ENCODE results near the gene MOGAT2.

MOGAT2 gene

DNA sequence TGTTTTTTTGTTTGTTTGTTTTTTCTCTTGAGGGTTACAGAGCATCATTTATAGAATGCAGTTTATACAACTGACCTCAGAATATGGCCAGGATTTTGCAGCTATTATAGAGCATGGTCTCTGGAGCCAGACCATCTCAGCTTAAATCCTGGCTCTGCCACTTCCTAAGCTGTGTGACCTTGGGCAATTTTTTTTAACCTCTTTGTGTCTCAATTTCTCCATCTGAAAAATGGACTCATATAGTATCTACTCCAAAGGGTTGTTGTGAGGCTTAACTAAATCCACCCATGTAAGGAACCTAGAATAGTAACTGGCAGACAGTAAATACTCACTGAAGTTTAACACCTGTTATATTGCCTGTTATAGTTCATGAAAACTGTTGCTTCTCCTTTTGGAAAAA lies 42.6 kb downstream of the MOGAT2 start:
- DNase-seq = no peak

DNA sequence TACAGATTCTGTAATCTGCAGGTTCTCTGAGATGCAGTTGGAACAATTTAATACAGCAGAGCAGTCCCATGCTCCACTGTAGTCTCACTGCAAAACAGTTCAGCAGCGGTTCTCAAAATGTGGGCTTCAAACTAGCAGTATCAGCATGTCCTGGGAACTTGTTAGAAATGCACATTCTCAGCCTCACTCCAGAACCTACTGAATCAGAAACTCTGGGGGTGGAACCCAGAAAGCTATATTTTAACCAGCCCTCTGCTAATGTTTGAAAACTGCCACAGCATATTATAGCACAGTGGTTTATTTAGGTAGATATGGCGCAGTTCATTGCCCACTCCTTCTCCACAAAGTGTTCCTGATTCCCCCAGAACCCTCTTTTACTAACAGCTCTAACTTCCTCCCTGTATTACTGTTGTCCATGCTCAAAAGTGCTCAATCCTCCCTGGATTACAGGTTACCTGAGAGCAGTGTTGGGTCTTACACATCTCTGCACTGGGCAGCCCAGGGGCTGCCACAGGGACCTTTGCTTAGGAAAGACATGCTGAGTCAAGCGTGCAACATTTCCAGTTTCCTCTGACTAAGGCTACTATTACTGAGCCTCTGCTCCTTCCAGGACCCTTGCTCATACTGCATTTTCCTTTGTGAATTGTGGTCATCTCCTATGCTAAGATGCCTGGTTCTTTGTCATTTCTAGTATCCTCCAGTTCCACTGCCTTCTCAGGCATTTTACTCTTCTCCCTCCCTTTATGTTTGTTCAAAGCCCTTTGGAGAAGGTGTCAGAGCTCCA lies 43.3 kb downstream of the MOGAT2 start:
- DNase-seq = no peak

DNA sequence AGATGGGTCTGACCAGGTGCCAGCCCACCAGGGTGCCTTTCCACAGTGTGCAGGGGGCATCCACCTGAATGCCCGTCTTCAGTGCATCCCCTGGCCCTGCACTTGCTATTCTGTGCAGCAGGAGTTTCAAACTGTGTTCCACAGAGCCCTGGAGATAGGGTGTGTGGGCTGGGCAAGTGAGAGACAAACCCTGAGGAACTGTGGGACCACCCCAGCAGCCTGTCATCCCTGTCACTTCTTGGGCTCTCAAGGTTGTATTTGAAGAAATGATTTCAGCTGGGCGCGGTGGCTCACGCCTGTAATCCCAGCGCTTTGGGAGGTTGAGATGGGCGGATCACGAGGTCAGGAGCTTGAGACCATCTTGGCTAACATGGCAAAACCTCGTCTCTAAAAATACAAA lies 44.5 kb downstream of the MOGAT2 start:
- no peak for DNase-seq

DNA sequence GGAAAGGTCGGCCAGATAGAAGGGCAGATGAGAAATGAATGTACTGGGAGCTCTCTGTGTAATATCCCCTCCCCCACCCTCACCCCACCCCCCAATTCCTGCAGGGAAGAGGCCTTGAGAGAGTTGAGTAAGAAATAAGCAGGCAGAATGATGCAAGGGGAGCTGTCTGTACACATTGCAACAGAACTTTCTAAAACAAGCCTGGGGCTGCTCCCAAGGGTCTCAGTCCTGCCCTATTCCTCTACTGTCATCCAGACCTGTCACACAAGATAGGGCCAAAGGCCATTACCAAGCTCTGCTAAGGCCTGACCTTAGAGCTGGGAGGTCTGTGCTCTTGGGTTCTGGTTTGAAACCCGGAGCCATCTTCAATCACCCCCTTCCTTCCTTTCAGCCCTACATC lies 45.2 kb downstream of the MOGAT2 start:
- no peak for DNase-seq

DNA sequence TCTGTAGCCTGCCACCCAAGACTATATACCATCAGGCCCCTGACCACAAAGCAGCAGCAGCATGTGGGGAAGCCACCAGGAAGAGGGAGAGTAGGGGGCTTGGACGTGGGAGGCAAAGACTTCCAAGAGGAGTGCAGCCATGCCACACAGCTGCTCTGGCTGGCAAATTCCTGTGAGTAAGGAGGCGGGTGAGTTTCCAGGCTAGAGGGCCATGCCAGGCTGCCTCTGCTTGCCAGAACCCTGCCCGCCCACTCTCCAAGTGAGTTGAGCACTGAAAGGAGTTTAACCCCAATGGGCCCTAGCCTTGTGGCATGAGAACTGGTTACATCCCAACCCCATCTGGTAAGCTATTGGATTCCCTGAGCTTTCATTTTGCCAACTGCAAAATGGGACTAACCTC lies 46.2 kb downstream of the MOGAT2 start:
- DNase-seq = no peak

DNA sequence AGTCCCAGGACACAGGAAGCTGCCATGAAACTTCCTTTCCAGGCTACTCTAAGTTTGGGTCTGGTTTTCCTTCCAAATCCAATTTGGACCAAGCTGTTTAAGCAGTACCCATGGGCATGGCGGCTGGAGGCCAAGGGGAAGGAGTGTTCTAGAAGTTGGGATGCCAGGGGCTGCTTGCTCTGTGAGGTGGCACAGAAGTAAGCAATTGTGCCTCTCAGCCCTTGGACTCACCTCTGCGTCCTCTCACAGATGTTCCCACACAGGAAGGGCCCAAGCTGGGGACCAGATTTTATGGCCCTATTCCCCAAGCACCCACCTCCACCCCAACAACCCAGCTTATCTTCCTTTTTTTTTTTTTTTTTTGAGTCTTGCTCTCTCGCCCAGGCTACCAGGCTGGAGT lies 47.5 kb downstream of the MOGAT2 start:
- DNase-seq = no peak

DNA sequence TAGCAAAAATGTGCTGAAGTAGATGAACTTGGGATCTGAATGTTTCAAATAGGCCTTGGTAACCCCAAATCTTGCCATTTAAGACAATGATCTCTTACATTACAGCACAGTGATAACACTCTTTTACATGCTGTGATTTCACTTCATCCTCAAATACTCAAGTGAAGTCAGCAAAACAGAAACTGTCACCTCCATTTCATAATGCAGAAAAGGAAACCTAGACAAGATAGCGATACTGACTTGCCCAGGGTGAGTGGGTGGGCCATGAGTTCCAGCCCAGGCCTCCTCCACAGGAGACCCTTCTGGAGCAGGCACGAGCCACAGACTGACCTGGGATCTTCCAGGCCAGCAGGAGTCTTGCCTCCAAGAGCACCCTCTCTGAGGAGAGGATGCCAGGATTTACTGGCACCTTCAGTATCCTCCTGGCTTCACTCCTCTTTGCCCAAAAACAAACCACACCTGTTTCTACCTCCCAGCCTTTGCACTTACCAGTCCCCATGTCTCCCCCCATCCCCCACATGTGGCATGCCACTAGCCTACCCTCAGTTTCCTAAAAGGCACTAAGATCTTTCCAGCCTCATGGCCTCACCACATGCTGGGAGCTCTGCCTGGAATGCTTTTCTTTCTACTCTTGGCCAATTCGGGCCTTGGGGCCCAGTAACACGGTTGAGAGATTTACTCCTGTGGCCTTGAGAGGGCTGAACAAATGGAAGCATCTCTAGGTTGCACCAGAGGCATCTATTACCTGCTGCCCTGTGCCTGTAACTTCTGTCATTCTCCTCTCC lies 49.0 kb downstream of the MOGAT2 start:
- DNase-seq = no peak

DNA sequence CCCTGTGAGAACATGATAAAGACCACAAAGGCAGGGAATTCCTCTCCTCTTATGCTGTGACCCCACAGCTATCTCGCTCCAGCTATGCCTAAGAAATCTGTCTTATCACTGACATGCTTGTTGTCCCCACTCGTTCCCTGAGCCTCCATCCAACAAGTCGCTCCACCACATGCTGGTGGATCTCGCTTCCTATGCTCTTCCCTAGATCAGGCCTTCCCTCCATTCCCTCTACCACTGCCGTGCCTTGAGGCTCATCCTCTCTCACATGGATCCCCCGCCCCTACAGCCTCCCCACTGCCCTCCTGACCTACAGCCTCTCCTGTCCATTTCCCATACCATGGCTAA lies 49.6 kb downstream of the MOGAT2 start:
- DNase-seq = no peak

DNA sequence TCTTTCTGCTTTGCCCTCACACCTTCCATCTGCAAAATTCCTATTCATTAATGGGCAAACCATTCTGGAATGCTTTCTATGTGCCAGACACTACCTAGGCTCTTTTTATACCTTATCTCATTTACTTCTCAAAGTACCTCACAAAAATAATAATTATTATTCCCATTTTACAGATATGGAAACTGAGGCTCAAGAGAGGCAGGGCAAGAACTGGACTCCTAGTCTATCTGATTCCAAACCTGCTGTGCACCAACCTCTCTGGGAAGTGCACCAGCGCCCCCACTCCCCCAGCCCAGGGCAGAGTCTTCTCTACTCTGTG lies 50.1 kb downstream of the MOGAT2 start:
- DNase-seq = no peak

DNA sequence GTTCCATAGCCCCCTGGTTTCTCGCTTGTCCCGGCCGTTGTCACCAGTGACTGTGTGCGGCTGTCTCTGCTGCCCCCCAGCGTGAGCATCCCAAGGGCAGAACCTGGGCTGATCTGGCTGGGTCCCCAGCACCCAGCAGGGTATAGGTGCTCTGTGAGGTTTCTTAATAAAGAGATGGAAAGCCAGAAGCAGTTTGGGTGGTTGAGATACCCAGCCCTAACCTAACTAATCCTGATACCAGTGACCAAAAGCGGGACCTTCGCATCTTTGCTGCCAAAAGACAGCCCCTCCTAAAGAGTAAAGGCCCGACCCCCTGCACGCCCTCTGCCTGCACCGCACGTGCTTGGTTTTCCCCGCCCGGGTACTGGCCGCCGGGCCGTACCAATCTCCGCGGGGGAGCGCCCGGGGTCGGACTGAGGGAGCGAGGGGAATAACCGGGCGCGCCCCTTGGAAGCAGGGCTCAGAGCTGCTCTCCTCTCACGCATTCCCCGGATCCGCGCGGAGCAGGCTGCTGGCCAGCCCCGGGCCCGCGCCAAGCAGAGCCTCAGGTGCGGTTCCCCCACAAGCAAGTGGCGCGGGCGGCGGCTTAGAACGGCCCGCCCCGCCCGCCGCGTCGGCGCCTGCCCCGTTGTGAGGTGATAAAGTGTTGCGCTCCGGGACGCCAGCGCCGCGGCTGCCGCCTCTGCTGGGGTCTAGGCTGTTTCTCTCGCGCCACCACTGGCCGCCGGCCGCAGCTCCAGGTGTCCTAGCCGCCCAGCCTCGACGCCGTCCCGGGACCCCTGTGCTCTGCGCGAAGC lies 50.7 kb downstream of the MOGAT2 start, which contains the start of gene DGAT2:
Gene DGAT2 (plus strand): TSS at position 667 of the 797 bp plus-strand sequence. CDS start 214 bp downstream, outside the sequence.
- peak; percentile 73 to 77 for DNase-seq

DNA sequence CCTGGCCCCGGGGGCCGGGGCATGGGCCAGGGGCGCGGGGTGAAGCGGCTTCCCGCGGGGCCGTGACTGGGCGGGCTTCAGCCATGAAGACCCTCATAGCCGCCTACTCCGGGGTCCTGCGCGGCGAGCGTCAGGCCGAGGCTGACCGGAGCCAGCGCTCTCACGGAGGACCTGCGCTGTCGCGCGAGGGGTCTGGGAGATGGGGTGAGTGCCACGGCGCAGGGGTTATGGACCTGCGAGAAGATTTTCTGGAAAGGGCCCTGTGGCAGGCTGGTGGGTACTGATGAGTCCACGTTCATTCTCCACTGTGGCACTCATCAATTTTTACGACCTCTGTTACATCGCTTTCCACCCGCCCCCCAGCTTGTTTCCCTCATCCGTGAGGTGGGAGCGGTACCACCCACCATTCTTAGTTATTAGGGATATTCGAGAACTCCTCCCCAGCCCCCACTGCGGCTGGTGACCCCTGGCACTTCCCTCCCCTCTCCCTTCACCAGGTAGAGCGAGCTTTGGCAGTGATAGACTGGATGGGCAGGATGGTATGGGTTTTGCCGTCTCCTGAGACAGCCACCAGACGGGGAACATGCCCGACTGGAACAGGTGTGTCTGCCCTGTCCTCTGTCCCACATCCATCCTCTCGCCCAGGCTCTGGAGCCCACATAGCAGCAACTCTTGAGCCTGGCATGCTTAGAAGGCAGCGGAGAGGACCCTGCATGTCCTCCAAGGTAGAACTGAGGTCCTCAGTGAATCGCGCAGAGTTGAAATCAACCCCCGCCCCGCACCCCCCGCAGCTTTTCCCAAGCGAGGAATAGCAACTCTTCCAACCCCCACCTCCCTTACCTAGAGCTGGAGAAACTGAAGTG lies 51.5 kb downstream of the MOGAT2 start:
- DNase-seq = no peak

DNA sequence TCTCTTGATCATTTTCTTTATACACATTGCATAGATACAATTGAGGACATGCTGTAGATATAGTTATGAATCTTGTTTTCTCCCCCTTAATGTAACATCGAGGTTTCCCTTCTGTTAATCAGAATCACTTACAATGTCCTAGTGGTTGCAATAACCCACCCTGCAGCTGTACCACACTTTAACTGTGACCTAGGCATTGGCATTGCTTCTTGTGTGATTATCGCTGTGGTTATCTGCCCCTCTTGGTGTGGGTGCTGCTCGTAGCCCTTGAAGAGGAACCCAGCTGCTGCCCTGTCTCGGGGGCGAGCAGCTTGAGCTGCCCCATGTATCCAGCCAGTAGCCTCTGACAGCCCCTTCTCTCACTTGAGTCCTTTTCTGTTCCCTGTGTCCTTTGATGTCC lies 52.5 kb downstream of the MOGAT2 start:
- DNase-seq = no peak

DNA sequence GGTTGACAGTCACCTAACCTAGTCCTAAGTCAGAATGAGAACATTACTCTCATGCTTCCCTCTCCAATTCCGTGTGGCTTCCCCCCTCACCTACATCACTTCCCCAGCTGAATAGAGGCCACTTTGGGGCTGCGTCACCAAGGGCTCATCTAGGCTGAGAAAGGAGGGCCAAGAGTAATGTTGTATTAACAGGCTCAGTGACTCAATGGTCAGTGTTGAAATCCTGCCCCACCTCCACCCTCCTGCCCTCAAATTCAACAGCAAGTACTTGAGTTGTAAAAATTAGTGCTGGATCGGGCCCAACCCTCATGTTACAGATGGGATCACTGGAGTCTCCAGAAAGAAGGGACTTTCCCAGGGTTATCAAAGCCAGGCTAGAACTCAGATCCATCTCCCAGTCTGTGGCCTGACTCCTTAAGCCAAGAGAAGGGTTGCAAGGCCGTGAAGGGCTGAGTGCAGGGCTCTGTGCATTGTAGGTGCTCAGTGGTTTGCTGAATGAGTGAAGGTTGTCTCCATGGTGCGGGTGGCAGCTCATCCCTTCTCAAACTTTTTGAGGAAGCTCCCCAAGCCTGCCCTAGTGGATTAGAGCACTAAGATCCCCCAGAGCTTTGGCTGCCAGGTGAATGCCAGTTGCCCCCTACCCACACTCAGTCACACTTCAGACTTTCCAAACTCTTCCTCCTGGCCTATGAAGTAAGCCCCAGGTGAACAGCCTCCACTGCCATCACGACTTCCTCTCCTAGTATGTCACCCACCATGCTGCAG lies 54.2 kb downstream of the MOGAT2 start:
- DNase-seq = peak in 1 of 2 donors; percentile 78

DNA sequence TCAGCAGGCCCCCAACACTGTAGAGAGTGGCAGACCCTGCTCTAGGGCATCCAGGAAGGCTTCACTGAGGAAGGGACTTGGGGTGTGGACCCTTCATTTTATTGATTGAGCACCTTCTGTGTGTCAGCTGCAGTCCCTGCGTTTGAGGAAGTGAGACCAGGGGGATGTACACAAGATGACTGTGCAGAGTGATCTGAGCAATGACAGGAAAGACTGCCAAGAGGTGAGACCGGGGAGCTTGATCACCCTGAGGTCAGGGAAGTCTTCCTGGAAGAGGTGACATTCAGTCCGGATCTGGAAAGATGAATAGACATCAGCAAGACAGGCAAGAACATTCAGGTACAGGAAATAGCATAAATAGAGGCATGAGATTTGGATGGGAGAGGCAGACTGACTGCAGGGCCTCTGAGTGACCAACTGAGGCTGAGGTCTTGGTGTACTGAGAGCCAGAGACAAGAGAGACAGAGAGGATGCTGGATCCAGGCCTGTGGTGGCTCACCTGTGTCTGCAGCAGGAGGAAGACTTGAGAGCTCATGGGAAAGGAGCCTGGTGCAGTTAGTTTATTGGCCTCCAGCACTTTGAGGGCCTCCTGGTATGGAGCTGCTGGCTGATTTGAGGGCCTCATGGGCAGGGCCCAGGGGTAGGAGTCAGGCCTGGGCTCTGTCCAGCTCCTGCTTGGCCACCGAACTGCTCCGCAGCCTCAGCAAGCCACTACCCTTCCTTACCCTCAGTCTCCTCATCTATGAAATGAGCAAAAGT lies 56.1 kb downstream of the MOGAT2 start:
- DNase-seq = peak in 1 of 2 donors; percentile 70

DNA sequence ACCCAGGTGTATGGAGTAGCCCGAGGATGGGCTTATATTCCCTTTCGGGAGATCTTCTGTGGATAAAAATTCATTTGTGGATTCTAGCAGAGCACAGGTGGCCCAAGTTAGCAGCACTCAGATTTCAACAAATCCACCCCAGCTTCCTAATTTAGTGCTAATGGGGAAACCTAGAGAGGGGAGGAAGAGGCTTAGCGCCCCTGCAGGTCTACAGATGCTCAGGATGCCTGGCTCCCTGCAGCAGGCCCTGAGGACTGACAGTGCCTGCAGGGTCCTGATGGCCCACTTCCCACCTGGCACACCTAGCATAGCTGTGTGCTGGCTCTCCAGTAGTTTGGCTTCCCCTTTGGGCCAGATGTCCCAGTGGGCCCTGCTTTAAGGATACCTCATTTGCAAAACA lies 57.4 kb downstream of the MOGAT2 start:
- no peak for DNase-seq

DNA sequence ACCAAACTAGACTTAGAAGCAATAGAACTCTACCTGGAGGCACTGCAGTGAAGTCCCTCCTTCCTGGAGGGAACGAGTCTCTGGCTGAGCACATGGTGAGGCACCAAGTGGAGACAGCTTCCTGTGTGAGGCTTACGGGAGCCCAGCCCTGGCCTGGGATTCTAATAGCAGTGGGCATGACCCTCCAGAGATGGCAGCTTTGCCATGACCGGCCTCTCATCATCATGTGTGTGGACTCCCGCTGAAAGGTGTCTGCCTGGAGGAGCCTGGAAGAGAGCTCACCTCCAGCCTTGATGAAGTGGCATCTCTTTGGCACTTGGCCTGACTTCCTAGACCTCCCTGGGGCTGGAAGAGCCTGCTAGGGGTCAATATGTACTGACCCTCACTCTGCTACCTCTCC lies 58.9 kb downstream of the MOGAT2 start:
- no peak for DNase-seq

DNA sequence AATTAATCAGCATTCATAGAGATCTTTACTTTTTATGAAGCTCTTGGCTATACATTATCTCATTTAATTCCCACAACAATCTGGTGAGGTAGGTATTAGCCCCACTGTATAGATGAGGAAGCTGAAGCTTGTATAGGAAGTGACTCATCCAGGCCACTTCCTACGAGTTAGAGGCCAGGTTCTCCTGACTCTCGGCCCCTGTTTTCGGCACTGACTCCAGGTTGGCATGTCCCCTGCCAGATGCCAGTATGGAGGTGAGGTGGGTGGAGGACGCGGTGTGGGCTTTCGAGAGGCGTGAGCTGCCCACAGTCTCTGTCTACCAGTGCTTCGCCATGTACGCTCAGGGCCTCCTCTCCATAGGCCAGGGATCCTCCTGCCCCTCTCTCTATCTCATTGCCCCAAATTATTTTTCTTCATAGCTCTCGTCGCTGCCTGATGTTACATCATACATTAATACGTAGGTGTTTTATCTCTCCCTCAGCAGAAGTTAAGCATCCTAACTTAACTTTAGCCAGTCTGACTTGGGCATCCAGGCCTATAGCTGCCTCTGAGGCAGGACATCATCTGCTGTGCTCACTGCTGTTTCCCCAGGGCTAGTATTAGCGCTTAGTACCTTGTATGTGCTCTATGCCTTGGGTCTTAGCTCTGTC lies 59.9 kb downstream of the MOGAT2 start:
- DNase-seq = peak in 1 of 2 donors; percentile 41

DNA sequence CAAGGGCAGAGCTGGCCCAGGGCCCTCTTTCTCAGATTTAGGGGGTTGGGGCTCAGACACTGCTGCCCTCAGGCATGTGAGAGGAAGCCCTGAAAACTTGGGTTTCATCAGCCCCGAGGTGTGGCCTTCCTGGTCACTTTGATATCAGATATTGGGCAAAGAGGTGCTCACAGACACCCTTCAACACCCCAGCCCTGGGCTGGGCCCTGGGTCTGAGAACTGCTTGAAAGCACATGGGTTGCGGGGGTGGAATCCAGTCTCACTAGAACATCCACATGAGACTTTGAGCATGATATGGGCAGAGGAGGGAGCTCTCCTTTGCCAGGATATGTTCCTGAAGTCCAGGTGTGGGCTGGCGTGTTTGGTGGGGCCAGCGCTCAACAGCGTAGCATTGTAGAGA lies 61.3 kb downstream of the MOGAT2 start:
- DNase-seq = no peak

DNA sequence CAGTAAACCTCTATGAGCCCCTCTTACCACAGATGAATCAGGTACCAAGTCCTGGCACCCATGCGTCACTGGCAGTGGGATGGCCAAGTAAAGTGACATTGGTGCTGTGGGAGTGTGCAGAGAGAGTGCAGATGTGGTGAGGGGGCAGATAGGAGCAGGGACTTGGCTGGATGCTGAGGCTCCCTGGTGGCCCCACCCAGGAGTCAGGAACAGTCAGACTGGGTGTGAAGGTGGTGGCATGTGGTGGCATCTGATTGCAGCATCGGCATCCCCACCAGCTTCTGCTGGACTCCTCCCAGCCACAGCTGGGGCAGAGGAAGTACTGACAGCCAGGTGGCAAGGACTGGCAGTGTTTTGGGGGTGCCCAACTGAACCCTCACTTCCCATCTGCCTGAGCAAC lies 62.3 kb downstream of the MOGAT2 start:
- DNase-seq = no peak

DNA sequence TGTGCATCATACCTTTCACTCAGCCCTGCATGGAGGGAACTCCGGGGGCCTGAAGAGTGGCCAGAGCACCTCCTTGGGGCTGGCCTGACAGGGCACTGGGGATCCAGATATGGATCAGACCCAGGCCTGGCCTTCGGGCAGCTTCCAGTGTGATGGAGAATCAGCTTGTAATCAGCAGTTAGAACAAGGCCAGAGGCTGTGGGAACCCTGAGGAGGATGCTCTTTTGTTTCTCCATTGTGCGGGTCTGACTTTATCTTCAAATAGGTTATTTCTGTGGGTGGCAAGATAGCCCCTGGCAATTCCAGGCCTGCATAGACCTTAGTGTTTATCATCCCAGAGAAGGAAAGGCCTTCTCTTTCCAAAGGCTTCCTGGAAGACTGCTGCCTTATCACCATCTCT lies 63.2 kb downstream of the MOGAT2 start:
- no peak for DNase-seq

DNA sequence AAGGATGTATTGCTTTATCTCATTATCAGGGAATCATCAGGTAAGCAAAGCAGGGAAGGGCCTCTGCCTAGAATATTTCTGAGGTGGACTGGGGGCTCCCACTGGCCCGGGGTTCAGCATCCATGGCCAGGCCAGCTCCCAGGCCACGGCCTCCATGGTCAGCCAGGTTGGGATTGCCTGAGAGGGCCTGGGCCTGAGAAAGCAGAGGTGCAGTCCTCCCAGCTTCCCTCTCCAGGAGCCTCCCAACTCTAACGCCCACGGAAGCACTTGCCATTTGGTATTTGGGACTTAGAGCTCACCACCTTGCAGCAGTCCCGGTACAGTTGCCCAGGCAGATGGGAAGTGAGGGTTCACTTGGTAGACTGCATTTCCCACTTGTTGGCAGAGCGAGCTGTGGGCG lies 63.7 kb downstream of the MOGAT2 start:
- no peak for DNase-seq
